ENCODE measurements around the gene TPPP.
A peak's percentile ranks its signal among the peaks of the same experiment; 100 is the strongest.

TPPP gene

GRCh38 chr5:659496-660263 is 33.5 kb downstream of the TPPP start:
- TF ChIP-seq CTCF (IDR thresholded peaks at IDR 0.05; ENCODE audit: low read depth, low read length): no peak
- DNase-seq (ENCODE audit: low read depth in 2 of 2): no peak
- no peak overlapping the region for H3K4me3 ChIP-seq (replicated peaks in 1 of 2; ENCODE audit: low read depth in 2 of 2, low read length in 2 of 2)

DNA sequence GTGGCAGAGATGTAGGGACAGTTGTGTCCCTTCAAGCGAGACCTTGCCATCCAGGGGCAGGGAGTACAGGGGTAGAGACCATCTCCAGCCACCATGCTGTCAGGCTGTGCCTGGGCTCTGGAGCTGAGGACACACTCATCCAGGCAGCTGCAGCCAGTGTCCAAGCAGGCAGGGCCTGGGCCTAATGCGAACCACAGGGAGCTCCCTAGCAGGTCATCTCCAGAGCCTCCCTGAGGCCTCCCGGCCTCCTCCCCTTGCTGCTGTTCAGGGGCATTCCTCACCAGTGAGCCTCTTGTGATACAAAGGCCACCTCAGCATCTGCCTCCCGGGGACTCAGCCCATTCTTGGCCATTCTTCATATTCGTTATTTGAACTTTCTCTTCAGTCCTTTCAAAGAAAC is 35.0 kb downstream of the TPPP start:
- TF ChIP-seq CTCF (IDR thresholded peaks at IDR 0.05; ENCODE audit: low read depth, low read length): no peak
- no peak for DNase-seq (ENCODE audit: low read depth in 2 of 2)

GRCh38 chr5:657570-657969 is 35.6 kb downstream of the TPPP start:
- DNase-seq (ENCODE audit: low read depth in 2 of 2): peak; percentile 63 to 90
- no peak for TF ChIP-seq CTCF (IDR thresholded peaks at IDR 0.05; ENCODE audit: low read depth, low read length)
- H3K4me3 ChIP-seq (replicated peaks in 1 of 2; ENCODE audit: low read depth in 2 of 2, low read length in 2 of 2): no peak overlapping the region

More for the DNA sequence above, 35.0 kb downstream of the TPPP start:
- no peak overlapping the region for H3K4me3 ChIP-seq (replicated peaks in 1 of 2; ENCODE audit: low read depth in 2 of 2, low read length in 2 of 2)

DNA sequence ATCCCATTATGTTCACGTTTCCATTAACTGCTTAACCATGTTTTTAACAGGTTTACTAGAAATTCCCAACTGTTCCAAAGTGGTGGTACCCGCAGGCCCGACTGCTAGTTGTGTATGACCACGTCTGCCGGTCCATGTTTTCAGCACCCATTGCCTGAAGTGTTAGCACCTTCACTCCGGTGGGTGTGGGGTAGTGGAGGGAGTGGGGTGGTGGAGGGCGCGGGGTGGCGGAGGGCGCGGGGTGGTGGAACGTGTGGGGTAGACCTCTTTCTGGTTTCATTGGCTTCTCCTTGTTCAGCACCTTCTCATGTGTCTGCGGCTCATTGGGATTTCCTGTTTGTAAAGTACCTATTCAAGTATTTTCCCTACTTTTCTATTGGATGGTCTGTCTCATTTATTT is 37.7 kb downstream of the TPPP start:
- no peak for DNase-seq (ENCODE audit: low read depth in 2 of 2)
- H3K4me3 ChIP-seq (replicated peaks in 1 of 2; ENCODE audit: low read depth in 2 of 2, low read length in 2 of 2): no peak overlapping the region
- TF ChIP-seq CTCF (IDR thresholded peaks at IDR 0.05; ENCODE audit: low read depth, low read length): no peak

DNA sequence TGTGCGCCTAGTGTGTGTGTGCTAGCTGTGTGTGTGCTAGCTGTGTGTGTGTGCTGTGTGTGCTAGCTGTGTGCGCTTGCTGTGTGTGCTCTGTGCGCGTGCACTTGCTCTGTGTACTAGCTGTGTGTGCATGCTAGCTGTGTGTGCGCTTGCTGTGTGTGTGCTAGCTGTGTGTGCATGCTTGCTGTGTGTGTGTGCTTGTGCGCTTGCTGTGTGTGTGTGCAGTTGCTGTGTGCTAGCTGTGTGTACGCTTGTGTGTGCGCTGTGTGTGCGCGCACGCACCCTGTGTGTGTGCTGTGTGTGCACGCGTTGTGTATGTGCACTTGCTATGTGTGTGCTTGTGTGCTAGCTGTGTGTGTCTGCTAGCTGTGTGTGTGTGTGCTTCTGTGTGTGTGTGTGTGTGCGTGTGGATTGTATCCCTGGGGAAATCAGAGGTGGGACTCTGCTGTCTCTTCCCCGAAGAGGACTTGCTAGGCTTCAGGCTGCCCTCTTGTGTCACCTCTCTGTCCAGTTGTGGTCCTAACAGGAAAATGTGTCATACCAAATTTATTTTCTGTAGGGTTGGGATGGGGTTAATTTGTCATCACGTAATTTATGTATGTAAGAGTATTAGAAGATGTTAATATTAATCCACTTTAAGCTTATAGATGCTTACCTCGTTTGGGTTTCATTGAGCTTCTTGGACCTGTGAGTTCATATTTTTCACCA is 38.9 kb downstream of the TPPP start:
- no peak for TF ChIP-seq CTCF (IDR thresholded peaks at IDR 0.05; ENCODE audit: low read depth, low read length)
- H3K4me3 ChIP-seq (replicated peaks in 1 of 2; ENCODE audit: low read depth in 2 of 2, low read length in 2 of 2): no peak overlapping the region
- peak in 1 of 2 donors; percentile 25 for DNase-seq (ENCODE audit: low read depth in 2 of 2)

GRCh38 chr5:652773-653350 is 40.3 kb downstream of the TPPP start:
- H3K4me3 ChIP-seq (replicated peaks in 1 of 2; ENCODE audit: low read depth in 2 of 2, low read length in 2 of 2): no peak overlapping the region
- DNase-seq (ENCODE audit: low read depth in 2 of 2): no peak
- TF ChIP-seq CTCF (IDR thresholded peaks at IDR 0.05; ENCODE audit: low read depth, low read length): no peak

Data from cardiac fibroblast (primary cell).